Type B pancreatic cell (in vitro differentiated cells): ENCODE data around the gene RFESD. TPM values are rescaled to one million over a fixed set of nuclear protein-coding genes. Genes with fewer than 3 reads are reported as not detected.

Experiments
- DNase-seq: peaks from one replicate; pipeline ENCODE4 v3.0.0; 2021; ENCODE audit warnings: mixed read lengths; ENCODE audit not compliant: unreplicated experiment; ENCODE audit errors: extremely low spot score
- H3K27ac Mint-ChIP-seq: 2 replicates; pipeline ENCODE4 v1.8.0; 2021; ENCODE audit warnings: mild to moderate bottlenecking, mixed read lengths
- H3K27me3 Mint-ChIP-seq: 2 replicates; pipeline ENCODE4 v1.8.0; 2021; ENCODE audit warnings: mixed read lengths
- H3K36me3 Mint-ChIP-seq: 2 replicates; pipeline ENCODE4 v1.8.0; 2021; ENCODE audit warnings: mixed read lengths
- H3K4me1 Mint-ChIP-seq: one replicate; pipeline ENCODE4 v1.8.0; 2021; ENCODE audit warnings: mixed read lengths; ENCODE audit not compliant: unreplicated experiment
- H3K4me3 Mint-ChIP-seq: 2 replicates; pipeline ENCODE4 v1.8.0; 2021; ENCODE audit warnings: mild to moderate bottlenecking, mixed read lengths
- H3K9me3 Mint-ChIP-seq: 2 replicates; pipeline ENCODE4 v1.8.0; 2021; ENCODE audit warnings: mixed read lengths
- total RNA-seq: library from RNA; stranded (reverse); gene quantifications from 2 replicates; pipeline ENCODE4 v1.2.1, GENCODE V29; 2021; ENCODE audit warnings: low replicate concordance
- TF ChIP-seq, protein P1 (sequence below): fragments of 200-600 bp; sonication (generic); conservative IDR thresholded peaks from 2 replicates; pipeline ENCODE4 v1.5.0; 2021; ENCODE audit warnings: antibody characterized with exemption, mild to moderate bottlenecking

RFESD gene
- total RNA-seq, 1 donor from 2014 or later: 2.5 TPM

DNA sequence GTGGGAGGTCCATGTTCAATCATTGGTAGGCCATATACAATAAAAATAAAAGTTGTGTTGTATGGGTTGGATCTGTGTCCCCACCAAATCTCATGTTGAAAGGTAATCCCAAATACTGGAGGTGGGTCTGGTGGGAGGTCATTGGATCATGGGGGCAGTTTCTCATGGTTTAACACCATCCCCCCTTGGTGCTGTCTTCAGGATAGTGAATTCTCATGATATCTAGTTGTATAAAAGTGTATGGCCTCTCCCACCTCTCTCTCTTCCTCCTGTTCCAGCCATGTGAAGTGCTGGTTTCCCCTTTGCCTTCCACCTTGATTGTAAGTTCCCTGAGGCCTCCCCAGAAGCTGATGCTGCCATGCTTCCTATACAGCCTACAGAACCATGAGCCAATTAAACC is 21.1 kb downstream of the RFESD start:
- H3K4me1 Mint-ChIP-seq: peaks cover 7% of the 10 kb centered on the region

DNA sequence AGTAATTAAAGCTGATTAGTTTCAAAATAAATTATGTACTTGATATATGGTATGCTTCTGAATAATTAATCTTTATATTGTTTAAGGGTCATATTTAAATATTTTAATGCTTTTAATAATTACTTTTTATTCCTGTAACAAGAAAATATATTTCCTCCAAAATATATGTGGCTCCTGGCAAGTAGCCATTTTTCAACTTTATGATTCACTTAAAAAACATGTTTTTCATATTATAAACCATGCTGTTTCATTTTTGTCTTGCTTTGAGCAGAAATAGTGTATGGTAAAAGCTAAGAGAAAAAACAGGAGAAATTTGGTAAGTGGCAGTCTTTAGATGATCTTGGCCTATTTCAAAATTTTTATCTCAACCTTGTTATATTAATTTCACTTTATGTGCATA is 21.6 kb downstream of the RFESD start:
- TF ChIP-seq, protein P1, sequence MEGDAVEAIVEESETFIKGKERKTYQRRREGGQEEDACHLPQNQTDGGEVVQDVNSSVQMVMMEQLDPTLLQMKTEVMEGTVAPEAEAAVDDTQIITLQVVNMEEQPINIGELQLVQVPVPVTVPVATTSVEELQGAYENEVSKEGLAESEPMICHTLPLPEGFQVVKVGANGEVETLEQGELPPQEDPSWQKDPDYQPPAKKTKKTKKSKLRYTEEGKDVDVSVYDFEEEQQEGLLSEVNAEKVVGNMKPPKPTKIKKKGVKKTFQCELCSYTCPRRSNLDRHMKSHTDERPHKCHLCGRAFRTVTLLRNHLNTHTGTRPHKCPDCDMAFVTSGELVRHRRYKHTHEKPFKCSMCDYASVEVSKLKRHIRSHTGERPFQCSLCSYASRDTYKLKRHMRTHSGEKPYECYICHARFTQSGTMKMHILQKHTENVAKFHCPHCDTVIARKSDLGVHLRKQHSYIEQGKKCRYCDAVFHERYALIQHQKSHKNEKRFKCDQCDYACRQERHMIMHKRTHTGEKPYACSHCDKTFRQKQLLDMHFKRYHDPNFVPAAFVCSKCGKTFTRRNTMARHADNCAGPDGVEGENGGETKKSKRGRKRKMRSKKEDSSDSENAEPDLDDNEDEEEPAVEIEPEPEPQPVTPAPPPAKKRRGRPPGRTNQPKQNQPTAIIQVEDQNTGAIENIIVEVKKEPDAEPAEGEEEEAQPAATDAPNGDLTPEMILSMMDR: no peak
- Mint-ChIP-seq H3K9me3 (no peaks in the 10 kb centered on the region), H3K27me3 (no peaks in the 10 kb centered on the region), H3K36me3 (no peaks in the 10 kb centered on the region), H3K27ac (no peak overlapping the region), H3K4me1 (peaks cover 11% of the 10 kb centered on the region), H3K4me3 (no peak overlapping the region)
- no peak for DNase-seq

More for the DNA sequence above, 21.1 kb downstream of the RFESD start:
- TF ChIP-seq, protein P1: no peak
- DNase-seq: no peak
- Mint-ChIP-seq H3K9me3 (no peaks in the 10 kb centered on the region), H3K27me3 (no peaks in the 10 kb centered on the region), H3K4me3 (no peak overlapping the region), H3K36me3 (no peaks in the 10 kb centered on the region), H3K27ac (no peak overlapping the region)

DNA sequence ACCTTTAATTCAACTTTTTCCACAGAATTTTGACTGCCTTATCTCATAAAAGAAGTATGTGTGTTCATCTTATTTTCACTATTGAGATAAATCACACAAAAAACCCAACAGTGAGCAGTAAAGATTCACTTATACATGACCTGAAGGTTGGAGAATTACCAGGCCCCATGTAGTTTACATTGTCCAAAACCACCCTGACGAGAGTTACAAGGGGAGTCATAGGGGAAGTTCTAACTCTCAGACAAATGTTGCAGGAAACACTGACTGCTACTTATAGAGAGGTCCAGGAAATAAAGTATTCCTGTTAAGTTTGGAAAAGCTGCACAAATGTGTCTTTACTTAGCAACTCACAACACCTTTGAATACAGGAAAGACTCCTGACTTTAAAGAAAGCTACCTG is 22.2 kb downstream of the RFESD start:
- no peaks in the 10 kb centered on the region for H3K36me3 Mint-ChIP-seq
- peaks cover 11% of the 10 kb centered on the region for H3K4me1 Mint-ChIP-seq
- TF ChIP-seq, protein P1: no peak
- no peaks in the 10 kb centered on the region for H3K9me3 Mint-ChIP-seq
- no peak overlapping the region for H3K4me3 Mint-ChIP-seq
- H3K27me3 Mint-ChIP-seq: no peaks in the 10 kb centered on the region
- no peak for DNase-seq
- no peak overlapping the region for H3K27ac Mint-ChIP-seq

DNA sequence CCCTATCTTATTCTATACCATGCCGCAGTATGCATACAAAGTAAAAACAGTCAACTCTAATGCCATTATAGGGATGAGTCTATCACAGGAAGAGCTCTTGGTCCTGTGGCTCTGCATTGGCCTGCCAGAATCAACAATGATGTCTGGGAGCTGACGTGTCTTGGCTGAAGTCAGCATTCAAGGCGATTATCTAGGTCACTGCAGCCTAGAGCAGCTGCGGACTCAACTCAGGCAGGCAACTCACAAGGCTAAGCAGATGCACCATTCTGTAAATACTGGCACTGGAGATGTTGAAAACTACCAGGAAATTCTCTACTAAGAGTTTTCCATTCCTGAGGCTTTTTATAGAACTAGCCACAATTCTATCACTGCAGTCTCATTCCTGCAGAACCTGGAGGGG is 23.0 kb downstream of the RFESD start:
- DNase-seq: no peak
- no peak overlapping the region for H3K27ac Mint-ChIP-seq

DNA sequence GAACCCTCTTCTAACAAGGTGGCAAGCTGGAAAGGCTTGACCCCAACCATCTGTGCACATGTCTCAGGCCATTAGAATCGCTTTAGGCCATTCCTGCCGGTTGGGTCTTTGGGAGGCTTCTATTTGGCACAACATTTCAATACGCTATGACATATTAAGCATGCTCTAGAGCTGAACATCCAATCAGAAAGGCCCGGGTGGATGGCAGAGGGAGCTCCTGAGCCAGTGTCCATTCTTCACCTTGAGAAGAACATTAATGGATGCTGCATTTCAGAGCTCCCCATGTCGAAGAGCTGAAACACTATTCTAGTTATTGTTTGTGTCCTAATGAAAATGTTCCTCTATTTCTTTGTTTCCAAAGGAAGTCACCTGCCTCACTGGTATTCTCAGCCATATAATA is 23.4 kb downstream of the RFESD start:
- TF ChIP-seq, protein P1: no peak
- Mint-ChIP-seq H3K4me3 (no peak overlapping the region), H3K27me3 (no peaks in the 10 kb centered on the region), H3K36me3 (no peaks in the 10 kb centered on the region), H3K9me3 (no peaks in the 10 kb centered on the region), H3K4me1 (peaks cover 11% of the 10 kb centered on the region), H3K27ac (no peak overlapping the region)
- DNase-seq: no peak

More for the DNA sequence above, 23.0 kb downstream of the RFESD start:
- TF ChIP-seq, protein P1: no peak
- Mint-ChIP-seq H3K27me3 (no peaks in the 10 kb centered on the region), H3K4me3 (no peak overlapping the region), H3K4me1 (peaks cover 11% of the 10 kb centered on the region), H3K36me3 (no peaks in the 10 kb centered on the region), H3K9me3 (no peaks in the 10 kb centered on the region)

DNA sequence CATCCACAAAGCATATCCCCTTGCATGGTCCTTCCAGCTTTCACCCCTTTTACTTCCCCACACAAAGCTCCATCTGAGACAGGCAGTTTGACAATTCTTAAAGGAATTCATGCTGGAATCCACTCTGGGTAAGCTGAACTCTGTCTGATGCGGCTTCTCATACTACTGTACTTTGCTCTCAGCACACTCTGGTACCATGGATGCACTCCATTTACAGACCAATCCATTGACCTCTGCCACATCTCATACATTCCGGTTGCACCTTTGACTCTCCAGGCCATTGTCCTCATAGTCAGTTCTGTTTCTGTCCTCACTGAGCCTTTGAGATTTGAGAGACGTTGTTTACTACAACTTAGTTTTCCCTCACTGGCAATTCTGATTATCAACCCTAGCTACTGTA is 24.0 kb downstream of the RFESD start:
- Mint-ChIP-seq H3K27me3 (no peaks in the 10 kb centered on the region), H3K4me1 (peaks cover 11% of the 10 kb centered on the region), H3K4me3 (no peak overlapping the region), H3K9me3 (no peaks in the 10 kb centered on the region), H3K36me3 (no peaks in the 10 kb centered on the region), H3K27ac (no peak overlapping the region)
- DNase-seq: no peak
- TF ChIP-seq, protein P1: no peak
